Retinal pigment epithelial cell (primary cell): ENCODE measurements around the gene TSPAN15.

Experiments
- DNase-seq: peaks from one replicate; pipeline ENCODE4 v3.0.0-alpha.2; 2010; ENCODE audit warnings: low read depth
- H3K4me3 ChIP-seq: 2 replicates; pipeline ENCODE4 v1.5.1; 2011; ENCODE audit warnings: mild to moderate bottlenecking, low read length, control low read depth, moderate library complexity
- TF ChIP-seq, protein P1 (sequence below): conservative IDR thresholded peaks from 2 replicates; pipeline ENCODE4 v1.5.1; 2011; ENCODE audit warnings: low read depth, low read length, control low read depth, inconsistent platforms

Gene TSPAN15

GRCh38 chr10:69465457-69466157, 14.3 kb downstream of the TSPAN15 start:
- TF ChIP-seq, protein P1, sequence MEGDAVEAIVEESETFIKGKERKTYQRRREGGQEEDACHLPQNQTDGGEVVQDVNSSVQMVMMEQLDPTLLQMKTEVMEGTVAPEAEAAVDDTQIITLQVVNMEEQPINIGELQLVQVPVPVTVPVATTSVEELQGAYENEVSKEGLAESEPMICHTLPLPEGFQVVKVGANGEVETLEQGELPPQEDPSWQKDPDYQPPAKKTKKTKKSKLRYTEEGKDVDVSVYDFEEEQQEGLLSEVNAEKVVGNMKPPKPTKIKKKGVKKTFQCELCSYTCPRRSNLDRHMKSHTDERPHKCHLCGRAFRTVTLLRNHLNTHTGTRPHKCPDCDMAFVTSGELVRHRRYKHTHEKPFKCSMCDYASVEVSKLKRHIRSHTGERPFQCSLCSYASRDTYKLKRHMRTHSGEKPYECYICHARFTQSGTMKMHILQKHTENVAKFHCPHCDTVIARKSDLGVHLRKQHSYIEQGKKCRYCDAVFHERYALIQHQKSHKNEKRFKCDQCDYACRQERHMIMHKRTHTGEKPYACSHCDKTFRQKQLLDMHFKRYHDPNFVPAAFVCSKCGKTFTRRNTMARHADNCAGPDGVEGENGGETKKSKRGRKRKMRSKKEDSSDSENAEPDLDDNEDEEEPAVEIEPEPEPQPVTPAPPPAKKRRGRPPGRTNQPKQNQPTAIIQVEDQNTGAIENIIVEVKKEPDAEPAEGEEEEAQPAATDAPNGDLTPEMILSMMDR: no peak
- no peak for DNase-seq
- no peak overlapping the region for H3K4me3 ChIP-seq

- DNase-seq: no peak
- TF ChIP-seq, protein P1: no peak
These were observed 14.9 kb downstream of the TSPAN15 start for GRCh38 chr10:69466158-69466490.

GRCh38 chr10:69466689-69467088, 15.4 kb downstream of the TSPAN15 start:
- H3K4me3 ChIP-seq: no peak overlapping the region
- no peak for DNase-seq
- TF ChIP-seq, protein P1: no peak

More at GRCh38 chr10:69466158-69466490, 14.9 kb downstream of the TSPAN15 start:
- H3K4me3 ChIP-seq: no peak overlapping the region

DNA sequence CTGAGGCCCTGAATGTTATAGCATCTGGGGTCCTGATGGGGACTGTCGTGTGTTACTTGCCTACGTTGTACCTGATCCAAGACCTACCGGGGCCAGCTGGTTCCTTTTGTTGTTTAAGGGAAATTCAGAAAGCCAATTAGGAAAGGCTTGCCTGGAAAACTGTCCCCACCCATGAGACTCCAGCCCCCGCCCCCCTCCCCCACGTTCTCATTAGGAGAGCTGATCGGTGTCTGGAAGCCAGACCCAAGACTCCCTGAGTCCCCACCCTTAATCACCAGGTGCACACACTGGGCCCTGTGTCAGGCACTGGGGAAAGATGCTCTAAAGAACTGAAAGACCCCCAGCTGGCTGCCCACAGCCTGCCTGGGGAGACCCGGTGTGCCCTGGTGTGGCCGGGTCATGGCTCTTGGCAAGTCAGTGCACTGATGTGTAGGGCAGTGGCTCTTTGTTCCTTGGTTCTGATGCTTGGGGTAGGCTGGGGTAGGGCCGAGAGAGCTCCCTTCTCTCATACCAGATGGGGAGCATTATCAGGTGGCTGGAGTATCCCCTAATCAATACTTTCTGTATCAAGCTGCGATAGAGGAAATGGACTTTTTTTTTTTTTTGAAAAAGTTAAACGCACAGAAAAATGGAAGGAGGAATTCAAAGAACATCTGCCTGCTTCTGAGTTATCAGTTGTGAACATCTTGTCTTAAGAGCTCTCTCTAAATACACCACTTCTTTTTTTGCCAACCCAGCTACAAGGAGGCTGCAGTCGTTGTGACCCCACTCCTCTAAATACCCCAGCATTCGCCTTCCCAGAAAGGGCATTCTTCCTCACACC, 16.9 kb downstream of the TSPAN15 start:
- TF ChIP-seq, protein P1: no peak
- no peak for DNase-seq
- no peak overlapping the region for H3K4me3 ChIP-seq

GRCh38 chr10:69468751-69469089, 17.5 kb downstream of the TSPAN15 start:
- TF ChIP-seq, protein P1: no peak
- no peak overlapping the region for H3K4me3 ChIP-seq
- DNase-seq: peak; percentile 78

DNA sequence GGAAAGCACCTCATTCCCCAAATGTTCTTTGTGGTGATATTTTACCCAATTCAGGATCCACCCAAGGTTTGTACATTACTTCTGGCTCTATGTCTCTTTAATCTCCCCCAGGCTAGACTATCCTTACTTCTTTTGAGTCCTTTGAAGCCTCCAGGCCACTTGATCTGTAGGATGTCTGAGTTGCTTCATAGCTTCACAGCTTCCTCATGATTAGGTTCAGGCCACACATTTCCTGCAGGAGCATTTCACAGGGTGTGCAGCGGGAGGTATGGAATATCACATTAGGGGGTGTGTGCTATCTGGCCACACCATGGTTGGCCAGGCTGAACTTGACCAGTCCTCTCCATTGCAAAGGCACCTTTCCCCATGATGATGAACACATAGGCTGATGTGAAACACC, 18.7 kb downstream of the TSPAN15 start:
- TF ChIP-seq, protein P1: no peak
- H3K4me3 ChIP-seq: no peak overlapping the region
- DNase-seq: no peak
